ENCODE measurements around the gene APOBEC3F.
"Not testable (repeated sequence)": the region's sequence is repeated elsewhere in the genome, so short reads cannot be mapped to it uniquely, and the experiment has no call there.

The APOBEC3F gene

GRCh38 chr22:39030705-39031104 lies 10.0 kb upstream of the APOBEC3F start:
- DNase-seq (ENCODE audit: extremely low read depth, low read depth), result no peak
- TF ChIP-seq CTCF (IDR thresholded peaks at IDR 0.05; ENCODE audit: low read depth, low read length, missing control alignments), result no peak
- H3K4me3 ChIP-seq (replicated peaks; ENCODE audit: low read depth, low read length), result no peak overlapping the region

GRCh38 chr22:39031434-39032295 lies 9.0 kb upstream of the APOBEC3F start:
- not testable (repeated sequence) for DNase-seq (ENCODE audit: extremely low read depth, low read depth); H3K4me3 ChIP-seq (replicated peaks; ENCODE audit: low read depth, low read length)

DNA sequence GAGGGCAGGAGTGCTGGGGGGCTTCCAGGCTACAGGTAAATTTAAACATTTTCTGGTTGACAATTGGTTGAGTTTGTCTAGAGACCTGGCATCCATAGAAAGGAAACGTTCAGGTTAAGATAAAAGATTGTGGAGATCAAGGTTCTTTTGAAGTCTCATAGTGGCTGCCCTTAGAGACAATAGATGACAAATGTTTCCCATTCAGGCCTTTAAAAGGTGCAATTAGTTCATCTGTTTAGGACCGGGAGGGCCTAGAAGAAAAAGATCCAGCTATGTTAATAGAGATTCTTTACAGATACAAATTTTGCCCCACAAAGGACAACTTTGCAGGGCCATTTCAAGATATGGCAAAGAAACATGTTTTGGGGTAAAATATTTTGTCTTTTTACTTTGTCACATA lies 3.6 kb upstream of the APOBEC3F start:
- H3K4me3 ChIP-seq (replicated peaks; ENCODE audit: low read depth, low read length); DNase-seq (ENCODE audit: extremely low read depth, low read depth): not testable (repeated sequence)

DNA sequence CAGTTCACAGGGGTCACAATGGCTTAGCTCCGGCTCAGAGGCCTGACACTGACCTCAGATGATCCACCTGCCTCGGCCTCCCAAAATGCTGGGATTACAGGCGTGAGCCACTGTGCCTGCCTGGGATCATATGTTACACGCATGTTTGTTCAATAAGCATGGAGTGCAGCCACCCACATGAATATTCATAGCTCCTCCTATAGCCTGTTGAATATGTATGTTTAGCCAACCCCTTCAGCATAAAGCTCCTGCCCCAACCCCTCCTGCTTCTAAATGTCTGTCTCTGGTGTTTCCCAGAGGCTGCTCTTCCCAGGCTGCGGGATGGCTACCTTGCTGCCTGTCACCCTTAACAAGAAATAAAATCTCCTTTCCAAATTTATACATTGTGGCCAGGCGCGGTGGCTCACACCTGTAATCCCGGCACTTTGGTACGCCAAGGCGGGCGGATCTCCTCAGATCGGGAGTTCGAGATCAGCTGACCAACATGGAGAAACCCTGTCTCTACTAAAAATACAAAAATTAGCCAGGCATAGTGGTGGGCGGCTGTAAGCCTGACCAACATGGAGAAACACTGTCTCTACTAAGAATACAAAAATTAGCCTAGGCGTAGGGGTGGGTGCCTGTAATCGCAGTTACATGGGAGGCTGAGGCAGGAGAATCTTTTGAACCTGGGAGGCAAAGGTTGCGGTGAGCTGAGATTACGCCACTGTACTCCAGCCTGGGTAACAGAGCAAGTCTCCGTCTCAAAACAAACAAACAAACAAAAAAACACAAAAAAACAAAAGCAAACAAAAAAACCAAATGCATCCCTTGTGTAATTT lies 1.1 kb upstream of the APOBEC3F start:
- H3K4me3 ChIP-seq (replicated peaks; ENCODE audit: low read depth, low read length), result no peak overlapping the region
- no peak for TF ChIP-seq CTCF (IDR thresholded peaks at IDR 0.05; ENCODE audit: low read depth, low read length, missing control alignments)
- DNase-seq (ENCODE audit: extremely low read depth, low read depth), result no peak

DNA sequence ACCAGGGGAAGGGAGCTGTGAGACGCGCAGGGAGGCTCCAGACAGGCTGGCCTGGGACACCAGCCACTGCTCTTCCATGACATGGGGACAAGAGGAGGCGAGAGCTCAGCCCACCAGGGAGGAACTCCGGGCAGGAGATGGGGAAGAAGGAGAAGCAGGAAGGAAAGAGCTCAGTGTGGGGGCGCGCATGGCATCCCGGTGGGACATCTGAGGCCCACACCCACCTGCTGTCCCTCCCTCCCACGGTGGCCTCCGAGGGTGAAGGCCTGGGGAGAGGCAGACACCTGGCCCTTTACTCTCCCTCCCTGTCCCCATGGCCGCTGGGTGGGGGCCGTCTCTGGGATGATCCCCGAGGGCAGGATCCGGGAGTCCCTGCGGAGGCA lies 518 bp upstream of the APOBEC3F start:
- H3K4me3 ChIP-seq (replicated peaks; ENCODE audit: low read depth, low read length), result peak overlapping the region; percentile 55
- not testable (repeated sequence) for DNase-seq (ENCODE audit: extremely low read depth, low read depth)

GRCh38 chr22:39041908-39042307 lies 1.2 kb downstream of the APOBEC3F start:
- H3K4me3 ChIP-seq (replicated peaks; ENCODE audit: low read depth, low read length), result no peak overlapping the region
- no peak for TF ChIP-seq CTCF (IDR thresholded peaks at IDR 0.05; ENCODE audit: low read depth, low read length, missing control alignments)
- no peak for DNase-seq (ENCODE audit: extremely low read depth, low read depth)

- DNase-seq (ENCODE audit: extremely low read depth, low read depth); H3K4me3 ChIP-seq (replicated peaks; ENCODE audit: low read depth, low read length): not testable (repeated sequence)
Measured at GRCh38 chr22:39043063-39043462, 2.4 kb downstream of the APOBEC3F start.

GRCh38 chr22:39045136-39045535 lies 4.5 kb downstream of the APOBEC3F start:
- DNase-seq (ENCODE audit: extremely low read depth, low read depth); H3K4me3 ChIP-seq (replicated peaks; ENCODE audit: low read depth, low read length): not testable (repeated sequence)

- not testable (repeated sequence) for H3K4me3 ChIP-seq (replicated peaks; ENCODE audit: low read depth, low read length); DNase-seq (ENCODE audit: extremely low read depth, low read depth)
Measured at GRCh38 chr22:39049486-39049885, 8.8 kb downstream of the APOBEC3F start.

DNA sequence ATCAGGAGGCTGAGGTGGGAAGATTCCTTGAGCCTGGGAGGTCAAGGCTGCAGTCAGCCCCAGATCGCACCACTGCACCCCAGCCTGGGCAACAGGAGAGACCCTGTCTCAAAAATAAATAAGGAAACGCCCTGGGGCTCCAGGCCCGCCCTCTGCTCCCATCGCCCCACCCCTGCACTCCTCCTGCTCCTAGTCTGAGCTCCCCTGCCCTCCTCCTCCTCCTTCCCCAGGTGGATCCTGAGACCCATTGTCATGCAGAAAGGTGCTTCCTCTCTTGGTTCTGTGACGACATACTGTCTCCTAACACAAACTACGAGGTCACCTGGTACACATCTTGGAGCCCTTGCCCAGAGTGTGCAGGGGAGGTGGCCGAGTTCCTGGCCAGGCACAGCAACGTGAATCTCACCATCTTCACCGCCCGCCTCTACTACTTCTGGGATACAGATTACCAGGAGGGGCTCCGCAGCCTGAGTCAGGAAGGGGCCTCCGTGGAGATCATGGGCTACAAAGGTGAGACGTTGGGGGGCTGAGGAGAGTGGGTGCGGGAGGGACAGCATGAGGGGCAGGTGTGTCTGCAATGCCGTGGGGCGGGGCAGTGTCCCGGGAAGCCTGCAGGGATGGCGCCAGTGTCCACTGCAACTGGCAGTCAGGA lies 11.3 kb downstream of the APOBEC3F start:
- not testable (repeated sequence) for DNase-seq (ENCODE audit: extremely low read depth, low read depth); H3K4me3 ChIP-seq (replicated peaks; ENCODE audit: low read depth, low read length)

Measured in HFF-Myc (cell line).